Activated naive CD4-positive, alpha-beta T cell treated with anti-CD3 and anti-CD28 coated beads for 36 hours (primary cell): ENCODE measurements around the gene NOS1AP. TPM values are rescaled to one million over a fixed set of nuclear protein-coding genes. Genes with fewer than 3 reads are reported as not detected.

Experiments used
- CTCF ChIA-PET: fragments of 350-600 bp; sonication (Branson Sonifier 250); formaldehyde crosslinking; loops from one replicate; lab custom pipeline; 2021; ENCODE audit warnings: antibody characterized with exemption; lab: Charles Lee
- DNase-seq: peaks from one replicate; pipeline ENCODE4 v3.0.0-alpha.2; 2020
- H3K27ac Mint-ChIP-seq: one replicate; pipeline ENCODE4 v1.8.0; 2021; ENCODE audit warnings: mild to moderate bottlenecking, mixed read lengths
- H3K27me3 Mint-ChIP-seq: one replicate; pipeline ENCODE4 v1.8.0; 2021; ENCODE audit warnings: low read depth, mixed read lengths
- H3K36me3 Mint-ChIP-seq: one replicate; pipeline ENCODE4 v1.8.0; 2021; ENCODE audit warnings: low read depth, mixed read lengths
- H3K4me1 Mint-ChIP-seq: one replicate; pipeline ENCODE4 v1.8.0; 2021; ENCODE audit warnings: low read depth, mixed read lengths
- H3K4me3 Mint-ChIP-seq: one replicate; pipeline ENCODE4 v1.8.0; 2021; ENCODE audit warnings: mild to moderate bottlenecking, moderate library complexity, mixed read lengths
- H3K9me3 Mint-ChIP-seq: one replicate; pipeline ENCODE4 v1.8.0; 2021; ENCODE audit warnings: mixed read lengths
- intact Hi-C: fragments of 100-400 bp; cut with micrococcal nuclease; formaldehyde crosslinking; loops from one replicate; pipeline ENCODE4 v1.15.1; 2023
- total RNA-seq, 2 experiments: library from RNA; stranded (reverse); gene quantifications; one replicate each; pipeline ENCODE4 v1.2.3, GENCODE V29; 2021

The NOS1AP gene
- total RNA-seq, 2 experiments from 2014 or later, result 0.33 to 0.42 TPM

DNA sequence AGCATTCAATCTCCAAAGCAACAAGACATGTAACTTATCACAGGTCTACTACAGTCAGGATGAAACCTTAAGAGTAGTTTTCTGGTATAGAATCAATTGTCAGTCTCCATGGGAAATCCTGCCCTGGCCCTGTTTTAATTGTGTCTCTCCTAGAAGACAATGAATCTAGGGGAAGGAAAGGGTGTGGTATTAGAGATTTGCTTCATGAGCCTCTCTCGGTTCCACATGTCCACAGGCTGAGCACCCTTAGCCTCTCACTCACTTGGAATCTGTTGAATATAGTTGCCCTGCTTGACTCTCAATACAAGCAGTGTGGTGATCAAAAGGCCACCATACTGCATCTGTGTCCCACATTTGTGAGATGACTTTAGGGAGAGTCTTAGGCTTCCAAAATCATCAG, 289.4 kb downstream of the NOS1AP start:
- CTCF ChIA-PET, result no interaction called here
- intact Hi-C loops, result loop anchor here (5.0 kb wide), 1 partner anchor 813 kb away; no protein-coding TSS in a partner anchor
- Mint-ChIP-seq H3K4me1 (no peaks in the 10 kb centered on the region), H3K9me3 (no peaks in the 10 kb centered on the region), H3K27me3 (peaks cover 4% of the 10 kb centered on the region), H3K4me3 (no peak overlapping the region), H3K36me3 (no peaks in the 10 kb centered on the region), H3K27ac (no peak overlapping the region)
- no peak for DNase-seq

DNA sequence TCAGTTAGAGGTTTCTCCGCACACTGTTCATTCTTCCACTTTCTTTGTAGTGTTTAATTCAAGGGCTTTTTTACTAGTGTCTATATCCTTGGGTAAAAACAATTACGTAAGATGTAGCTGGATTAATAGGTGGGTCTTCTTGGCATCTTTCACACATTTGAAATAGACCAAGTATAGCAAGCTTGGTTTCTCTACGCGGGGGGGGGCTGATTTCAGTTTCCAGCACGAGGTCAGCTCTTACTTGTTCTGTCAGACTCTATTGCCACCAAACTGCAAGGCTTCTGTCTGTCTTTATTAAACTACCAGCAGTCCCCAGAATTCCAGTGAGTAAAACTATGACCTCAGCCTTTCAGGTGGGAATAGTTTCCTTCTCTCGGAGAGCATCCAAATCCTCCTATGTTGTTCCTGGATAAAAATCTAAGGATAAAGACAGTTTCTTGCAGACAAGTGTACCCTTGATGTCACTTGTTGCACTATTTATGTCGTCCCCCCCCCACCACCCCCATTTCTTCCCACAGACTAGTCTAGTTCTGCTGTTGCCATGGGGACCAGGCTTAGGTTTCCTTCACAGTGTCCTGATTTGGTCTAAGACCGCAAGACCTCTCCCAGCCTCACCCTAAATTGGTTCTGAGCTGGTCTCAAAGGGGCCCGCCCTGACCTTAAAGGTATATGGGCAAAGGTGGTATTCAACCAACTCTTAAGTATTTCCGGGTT, 290.2 kb downstream of the NOS1AP start:
- intact Hi-C loops, result loop anchor here (5.0 kb wide), 1 partner anchor 813 kb away; no protein-coding TSS in a partner anchor
- no peak for DNase-seq
- no peak overlapping the region for H3K27ac Mint-ChIP-seq
- no peaks in the 10 kb centered on the region for H3K4me1 Mint-ChIP-seq
- H3K27me3 Mint-ChIP-seq, result peaks cover 4% of the 10 kb centered on the region
- H3K9me3 Mint-ChIP-seq, result no peaks in the 10 kb centered on the region
- no peaks in the 10 kb centered on the region for H3K36me3 Mint-ChIP-seq
- H3K4me3 Mint-ChIP-seq, result no peak overlapping the region
- CTCF ChIA-PET, result interaction anchor here (0.6 kb wide), 1 partner anchor 620 kb away, joined by 4 read pairs; no protein-coding TSS in a partner anchor

DNA sequence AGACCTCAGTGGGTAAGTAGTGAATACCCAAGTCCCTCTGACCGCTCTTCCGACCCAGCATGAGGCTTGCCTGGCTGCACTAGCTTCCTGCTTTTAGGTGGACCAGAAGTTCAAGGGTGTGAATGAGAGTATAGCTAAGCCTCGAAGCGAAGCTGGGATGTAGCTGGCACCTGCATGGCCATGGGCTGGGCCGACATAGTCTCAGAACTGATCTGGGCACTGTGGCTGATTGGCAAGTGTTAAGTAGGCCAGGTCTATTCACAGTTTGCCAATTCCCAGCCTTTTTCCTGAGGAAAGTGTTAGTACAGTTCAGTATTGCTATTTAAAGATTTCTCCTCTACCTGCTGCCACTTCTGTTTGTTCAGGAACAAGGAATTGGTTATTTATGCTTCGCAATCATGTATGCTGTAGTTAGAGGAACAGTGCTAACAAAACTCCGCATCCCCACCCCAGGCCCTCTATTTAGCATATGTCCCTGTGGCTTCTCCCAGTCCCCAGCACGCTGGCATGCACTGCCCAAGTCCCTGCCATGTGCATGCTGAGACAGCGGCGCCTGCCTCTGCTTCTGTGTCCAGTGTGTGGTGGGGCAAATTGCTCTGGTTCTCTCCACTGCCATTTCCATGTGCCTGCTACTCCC, 290.9 kb downstream of the NOS1AP start:
- CTCF ChIA-PET, result interaction anchor here (0.6 kb wide), 1 partner anchor 620 kb away, joined by 4 read pairs; no protein-coding TSS in a partner anchor
- H3K36me3 Mint-ChIP-seq, result no peaks in the 10 kb centered on the region

DNA sequence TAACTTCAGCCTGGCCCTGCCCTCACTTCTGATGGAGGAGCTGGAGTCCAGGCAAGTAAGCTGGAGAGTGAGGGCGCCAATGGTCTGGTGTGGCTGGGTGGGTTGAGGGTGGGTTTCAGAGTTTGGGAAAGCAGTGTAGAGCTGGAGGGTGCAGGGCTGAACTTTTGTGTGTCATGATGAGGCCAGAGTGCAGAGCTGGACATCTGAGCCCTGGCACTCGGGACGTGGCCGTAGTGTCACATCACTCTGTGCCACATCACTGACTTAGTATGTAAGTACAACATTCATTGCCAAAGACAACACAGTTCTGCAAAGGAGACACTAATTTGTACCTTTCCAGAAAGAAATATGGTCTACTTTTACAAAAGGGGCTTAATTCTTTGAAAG, 291.4 kb downstream of the NOS1AP start:
- Mint-ChIP-seq H3K27ac (no peak overlapping the region), H3K4me3 (no peak overlapping the region), H3K4me1 (no peaks in the 10 kb centered on the region), H3K27me3 (peaks cover 4% of the 10 kb centered on the region), H3K9me3 (no peaks in the 10 kb centered on the region), H3K36me3 (no peaks in the 10 kb centered on the region)
- DNase-seq, result no peak
- CTCF ChIA-PET, result no interaction called here
- intact Hi-C loops, result no loop called here

More for the DNA sequence above, 290.9 kb downstream of the NOS1AP start:
- DNase-seq, result no peak
- Mint-ChIP-seq H3K27ac (no peak overlapping the region), H3K9me3 (no peaks in the 10 kb centered on the region), H3K4me1 (no peaks in the 10 kb centered on the region), H3K4me3 (no peak overlapping the region), H3K27me3 (peaks cover 4% of the 10 kb centered on the region)
- intact Hi-C loops, result no loop called here

DNA sequence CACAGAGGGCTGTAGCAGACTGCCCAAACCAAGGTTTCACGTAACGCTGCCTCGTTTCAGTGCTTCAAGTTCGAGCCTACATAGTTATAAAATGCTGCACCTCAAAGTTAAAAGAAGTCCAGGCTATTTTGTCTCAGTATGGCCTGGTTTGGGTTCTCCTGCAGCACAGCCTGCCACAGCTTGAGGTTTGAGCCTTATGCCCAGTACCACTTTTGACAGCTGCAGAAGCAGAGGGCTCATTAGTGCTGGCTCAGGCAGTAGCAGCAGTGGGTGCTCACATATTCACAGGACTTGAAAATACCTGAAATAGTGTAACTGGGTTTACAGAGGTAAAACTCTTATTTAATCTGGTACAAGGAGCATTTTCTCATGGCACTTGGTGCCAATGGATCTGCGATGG, 291.9 kb downstream of the NOS1AP start:
- H3K36me3 Mint-ChIP-seq, result no peaks in the 10 kb centered on the region
- intact Hi-C loops, result no loop called here

DNA sequence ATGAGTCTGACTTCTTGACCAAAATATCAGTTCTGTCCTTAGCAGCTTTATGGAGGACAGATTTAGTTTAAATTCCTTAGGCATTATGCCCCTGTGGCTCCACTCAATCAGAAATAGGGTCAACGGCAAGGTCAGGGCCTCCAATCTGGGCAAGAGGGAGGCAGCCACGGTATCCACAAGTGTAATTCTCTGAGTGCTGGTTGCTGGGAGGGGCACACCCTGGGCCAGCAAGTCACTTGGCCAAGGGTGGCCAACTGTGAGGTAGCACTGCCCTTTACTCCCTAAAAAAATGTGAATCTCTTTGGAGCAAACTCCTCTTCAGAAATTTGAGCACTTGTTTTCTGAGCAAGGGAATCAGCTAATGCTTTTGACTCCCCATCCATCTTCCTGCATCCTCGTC, 294.3 kb downstream of the NOS1AP start:
- no peak for DNase-seq
- H3K9me3 Mint-ChIP-seq, result no peaks in the 10 kb centered on the region
- intact Hi-C loops, result no loop called here
- H3K27me3 Mint-ChIP-seq, result peaks cover 4% of the 10 kb centered on the region
- H3K4me1 Mint-ChIP-seq, result no peaks in the 10 kb centered on the region
- no peak overlapping the region for H3K27ac Mint-ChIP-seq
- CTCF ChIA-PET, result interaction anchor here (0.6 kb wide), 1 partner anchor 59 kb away, joined by 3 read pairs; no protein-coding TSS in a partner anchor
- no peaks in the 10 kb centered on the region for H3K36me3 Mint-ChIP-seq
- H3K4me3 Mint-ChIP-seq, result no peak overlapping the region

More for the DNA sequence above, 291.9 kb downstream of the NOS1AP start:
- Mint-ChIP-seq H3K27me3 (peaks cover 4% of the 10 kb centered on the region), H3K27ac (no peak overlapping the region), H3K4me1 (no peaks in the 10 kb centered on the region), H3K4me3 (no peak overlapping the region), H3K9me3 (no peaks in the 10 kb centered on the region)
- no peak for DNase-seq
- CTCF ChIA-PET, result no interaction called here

DNA sequence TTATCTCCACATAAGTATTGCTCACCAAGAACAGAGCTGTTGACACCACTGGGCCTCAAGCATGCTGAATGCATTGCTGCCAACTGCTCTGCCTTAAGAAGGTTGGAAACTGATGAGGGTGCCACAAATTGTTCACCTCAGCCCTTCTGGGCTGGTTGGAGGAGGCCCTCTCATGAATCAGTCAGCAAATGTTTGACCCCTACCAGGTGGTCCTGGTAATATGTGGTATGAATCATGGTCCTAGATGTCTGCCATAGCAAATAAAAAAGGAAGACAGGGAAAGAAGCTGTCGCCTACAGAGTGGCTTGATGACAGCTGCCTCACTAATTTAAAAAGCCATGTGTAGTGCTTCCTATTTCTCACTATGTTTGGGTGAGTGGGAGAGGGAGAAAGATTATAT, 295.0 kb downstream of the NOS1AP start:
- CTCF ChIA-PET, result no interaction called here
- no peak overlapping the region for H3K4me3 Mint-ChIP-seq

DNA sequence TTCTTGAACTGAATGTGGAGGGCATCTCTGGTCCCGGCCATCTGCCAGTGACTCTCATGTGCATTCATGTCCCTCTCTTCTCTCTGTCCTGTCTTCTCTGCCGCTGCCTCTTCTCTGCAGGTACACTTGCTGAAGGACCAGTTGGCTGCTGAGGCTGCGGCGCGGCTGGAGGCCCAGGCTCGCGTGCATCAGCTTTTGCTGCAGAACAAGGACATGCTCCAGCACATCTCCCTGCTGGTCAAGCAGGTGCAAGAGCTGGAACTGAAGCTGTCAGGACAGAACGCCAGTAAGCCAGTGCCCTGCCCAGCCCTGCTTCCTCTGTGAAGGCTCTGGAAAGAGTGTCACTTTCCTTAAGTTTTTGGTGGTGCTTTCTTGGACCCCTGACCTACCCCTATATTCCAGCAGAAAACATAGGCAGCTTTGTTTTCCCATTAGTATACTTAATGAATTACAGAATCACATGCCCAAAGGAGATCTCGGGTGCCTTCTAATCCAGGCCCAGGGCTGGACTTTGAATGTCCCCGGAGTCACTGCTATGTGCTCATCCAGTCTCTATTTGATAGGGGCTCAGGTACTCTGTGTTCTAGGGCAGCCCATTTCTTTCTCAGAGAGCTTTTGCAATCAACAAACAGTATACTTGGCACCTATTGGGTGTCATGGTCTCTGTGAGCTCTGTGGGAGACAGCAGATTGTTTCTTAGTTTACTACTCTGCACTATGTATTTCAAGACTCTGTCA, 296.0 kb downstream of the NOS1AP start:
- Mint-ChIP-seq H3K27ac (no peak overlapping the region), H3K27me3 (peaks cover 4% of the 10 kb centered on the region), H3K4me3 (no peak overlapping the region), H3K4me1 (no peaks in the 10 kb centered on the region), H3K36me3 (no peaks in the 10 kb centered on the region), H3K9me3 (no peaks in the 10 kb centered on the region)
- no peak for DNase-seq
- CTCF ChIA-PET, result interaction anchor here (0.9 kb wide), 1 partner anchor 309 kb away, joined by 3 read pairs; no protein-coding TSS in a partner anchor
- intact Hi-C loops, result no loop called here

More for the DNA sequence above, 295.0 kb downstream of the NOS1AP start:
- Mint-ChIP-seq H3K9me3 (no peaks in the 10 kb centered on the region), H3K36me3 (no peaks in the 10 kb centered on the region), H3K27me3 (peaks cover 4% of the 10 kb centered on the region), H3K27ac (no peak overlapping the region), H3K4me1 (no peaks in the 10 kb centered on the region)
- intact Hi-C loops, result no loop called here
- no peak for DNase-seq

DNA sequence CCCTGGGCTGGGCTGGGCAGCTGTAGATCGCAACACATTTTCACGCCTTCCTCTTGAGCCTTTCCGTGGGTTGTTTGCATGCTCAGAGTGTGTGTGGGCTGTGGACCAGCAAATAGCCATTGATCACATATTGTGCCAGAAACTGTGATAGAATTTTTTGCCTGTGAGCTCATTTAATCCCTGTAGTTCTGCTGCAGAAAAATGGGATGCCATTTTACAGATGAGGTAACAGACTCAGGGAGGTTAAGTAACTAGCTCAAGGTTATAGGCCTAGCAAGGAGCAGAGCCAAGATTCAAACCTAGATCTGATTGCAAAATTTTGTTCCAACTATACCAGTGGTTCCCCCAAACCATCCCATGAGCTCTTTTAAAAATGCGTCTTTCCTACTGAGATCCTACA, 296.7 kb downstream of the NOS1AP start:
- Mint-ChIP-seq H3K4me1 (no peaks in the 10 kb centered on the region), H3K9me3 (no peaks in the 10 kb centered on the region), H3K27me3 (peaks cover 4% of the 10 kb centered on the region), H3K36me3 (no peaks in the 10 kb centered on the region), H3K4me3 (no peak overlapping the region), H3K27ac (no peak overlapping the region)
- CTCF ChIA-PET, result interaction anchor here (0.5 to 0.9 kb wide), 3 partner anchors 63 to 310 kb away, joined by 3 to 5 read pairs (median 3); no protein-coding TSS in a partner anchor
- intact Hi-C loops, result no loop called here
- no peak for DNase-seq

DNA sequence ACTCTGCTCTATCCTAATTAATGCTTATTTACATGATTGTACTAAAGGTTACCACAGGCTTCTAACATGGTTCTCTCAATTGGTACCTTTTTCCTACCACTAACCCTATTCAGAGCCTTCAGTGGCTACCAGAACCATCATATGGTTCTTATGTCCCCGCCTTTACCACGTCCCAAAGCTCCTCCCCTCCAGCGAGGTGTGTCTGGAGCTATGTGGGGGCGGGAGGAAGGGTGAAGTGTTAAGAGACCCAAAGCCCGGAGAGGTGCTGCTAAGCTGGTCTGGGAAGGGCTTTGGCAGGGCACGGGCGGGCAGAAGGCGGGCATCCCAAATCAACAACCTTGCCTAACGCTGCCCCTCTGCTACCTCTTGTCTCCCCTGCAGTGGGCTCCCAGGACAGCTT, 297.2 kb downstream of the NOS1AP start:
- Mint-ChIP-seq H3K27me3 (peaks cover 4% of the 10 kb centered on the region), H3K27ac (no peak overlapping the region), H3K36me3 (no peaks in the 10 kb centered on the region), H3K4me1 (no peaks in the 10 kb centered on the region), H3K9me3 (no peaks in the 10 kb centered on the region), H3K4me3 (peak overlapping the region; percentile 38)
- no peak for DNase-seq
- CTCF ChIA-PET, result interaction anchor here (0.5 to 0.9 kb wide), 3 partner anchors 63 to 310 kb away, joined by 3 to 5 read pairs (median 3); no protein-coding TSS in a partner anchor
- intact Hi-C loops, result no loop called here

DNA sequence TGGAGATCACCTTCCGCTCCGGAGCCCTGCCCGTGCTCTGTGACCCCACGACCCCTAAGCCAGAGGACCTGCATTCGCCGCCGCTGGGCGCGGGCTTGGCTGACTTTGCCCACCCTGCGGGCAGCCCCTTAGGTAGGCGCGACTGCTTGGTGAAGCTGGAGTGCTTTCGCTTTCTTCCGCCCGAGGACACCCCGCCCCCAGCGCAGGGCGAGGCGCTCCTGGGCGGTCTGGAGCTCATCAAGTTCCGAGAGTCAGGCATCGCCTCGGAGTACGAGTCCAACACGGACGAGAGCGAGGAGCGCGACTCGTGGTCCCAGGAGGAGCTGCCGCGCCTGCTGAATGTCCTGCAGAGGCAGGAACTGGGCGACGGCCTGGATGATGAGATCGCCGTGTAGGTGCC, 297.6 kb downstream of the NOS1AP start:
- CTCF ChIA-PET, result no interaction called here
- no peaks in the 10 kb centered on the region for H3K36me3 Mint-ChIP-seq
- intact Hi-C loops, result no loop called here
- no peak overlapping the region for H3K27ac Mint-ChIP-seq
- H3K27me3 Mint-ChIP-seq, result peaks cover 4% of the 10 kb centered on the region
- no peak for DNase-seq
- peak overlapping the region; percentile 38 for H3K4me3 Mint-ChIP-seq
- no peaks in the 10 kb centered on the region for H3K4me1 Mint-ChIP-seq
- no peaks in the 10 kb centered on the region for H3K9me3 Mint-ChIP-seq

DNA sequence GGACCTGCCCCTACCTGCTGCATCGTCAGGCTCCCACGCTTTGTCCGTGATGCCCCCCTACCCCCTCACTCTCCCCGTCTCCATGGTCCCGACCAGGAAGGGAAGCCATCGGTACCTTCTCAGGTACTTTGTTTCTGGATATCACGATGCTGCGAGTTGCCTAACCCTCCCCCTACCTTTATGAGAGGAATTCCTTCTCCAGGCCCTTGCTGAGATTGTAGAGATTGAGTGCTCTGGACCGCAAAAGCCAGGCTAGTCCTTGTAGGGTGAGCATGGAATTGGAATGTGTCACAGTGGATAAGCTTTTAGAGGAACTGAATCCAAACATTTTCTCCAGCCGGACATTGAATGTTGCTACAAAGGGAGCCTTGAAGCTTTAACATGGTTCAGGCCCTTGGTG, 298.3 kb downstream of the NOS1AP start:
- H3K4me1 Mint-ChIP-seq, result no peaks in the 10 kb centered on the region
- intact Hi-C loops, result no loop called here
- H3K27me3 Mint-ChIP-seq, result peaks cover 4% of the 10 kb centered on the region
- H3K4me3 Mint-ChIP-seq, result no peak overlapping the region
- CTCF ChIA-PET, result interaction anchor here (0.7 kb wide), 1 partner anchor 143 kb away, joined by 3 read pairs; no protein-coding TSS in a partner anchor
- no peaks in the 10 kb centered on the region for H3K36me3 Mint-ChIP-seq
- H3K9me3 Mint-ChIP-seq, result no peaks in the 10 kb centered on the region
- H3K27ac Mint-ChIP-seq, result no peak overlapping the region
- DNase-seq, result no peak
